Natural killer cell treated with Interleukin-12 subunit alpha and Interleukin-12 subunit beta and Interleukin-15 and Interleukin-18, amount 100 ng/mL, for 72 hours (primary cell): ENCODE results near the gene SGIP1. TPM values are rescaled to one million over a fixed set of nuclear protein-coding genes. Genes with fewer than 3 reads are reported as not detected.
"Not testable (repeated sequence)": the region's sequence is repeated elsewhere in the genome, so short reads cannot be mapped to it uniquely, and the experiment has no call there.

Experiments
- ATAC-seq, 2 donors: fragments of 150-1000 bp; cut with Tn5 transposase in 1 of 2; sonication (Bioruptor Pico), chemical (Tn5 transposase) in 1 of 2; 2 replicates each; pipeline ENCODE4 v1.10.0; 2021
- DNase-seq: peaks from one replicate; pipeline ENCODE4 v3.0.0; 2022; ENCODE audit warnings: low spot score
- H3K27ac Mint-ChIP-seq, 2 donors: 1 replicate in 1 of 2; 2 replicates in 1 of 2; pipeline ENCODE4 v1.8.0; 2022; ENCODE audit warnings: mixed read lengths in 2 of 2, mild to moderate bottlenecking in 1 of 2, moderate library complexity in 1 of 2
- H3K27me3 Mint-ChIP-seq, 2 donors: 1 replicate in 1 of 2; 2 replicates in 1 of 2; pipeline ENCODE4 v1.8.0; 2022; ENCODE audit warnings: mixed read lengths in 2 of 2
- H3K36me3 Mint-ChIP-seq: one replicate; pipeline ENCODE4 v1.8.0; 2022; ENCODE audit warnings: mixed read lengths
- H3K4me1 Mint-ChIP-seq, 2 donors: 1 replicate in 1 of 2; 2 replicates in 1 of 2; pipeline ENCODE4 v1.8.0; 2022; ENCODE audit warnings: low read depth in 2 of 2, mixed read lengths in 2 of 2, mild to moderate bottlenecking in 1 of 2
- H3K4me3 Mint-ChIP-seq: one replicate; pipeline ENCODE4 v1.8.0; 2022; ENCODE audit warnings: mixed read lengths
- H3K9me3 Mint-ChIP-seq: 2 replicates; pipeline ENCODE4 v1.8.0; 2022; ENCODE audit warnings: mixed read lengths
- total RNA-seq, 2 donors: library from RNA; stranded (reverse); gene quantifications; one replicate each; pipeline ENCODE4 v1.2.3, GENCODE V29; 2022

The SGIP1 gene
- total RNA-seq, 2 donors from 2014 or later, result not detected

DNA sequence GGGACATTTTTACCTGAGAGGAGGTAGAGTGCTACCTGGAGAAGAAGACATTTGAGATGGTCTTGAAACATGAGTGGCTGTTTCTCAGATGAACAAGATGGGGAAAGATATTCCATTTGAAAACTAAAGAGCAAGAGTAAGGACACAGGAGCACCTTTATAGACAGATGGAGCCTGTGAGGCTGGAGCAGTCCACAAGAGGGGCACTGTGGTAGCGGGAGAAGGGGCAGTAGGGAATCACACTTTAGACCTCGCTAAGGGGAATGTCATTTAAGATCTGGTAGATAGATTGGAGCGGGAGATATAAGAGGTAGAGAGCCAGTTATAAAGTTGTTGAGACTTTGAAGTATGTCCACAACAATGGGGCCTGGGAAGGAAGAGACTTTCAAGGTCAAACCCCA is 241.7 kb downstream of the SGIP1 start:
- Mint-ChIP-seq H3K27me3 (peaks cover 11 to 26% of the 10 kb centered on the region in 2 donors), H3K27ac (no peak overlapping the region), H3K36me3 (peaks cover 7% of the 10 kb centered on the region), H3K9me3 (no peaks in the 10 kb centered on the region), H3K4me3 (no peak overlapping the region), H3K4me1 (peaks cover 6 to 11% of the 10 kb centered on the region in 2 donors)
- DNase-seq (no peak), ATAC-seq (no peak)

DNA sequence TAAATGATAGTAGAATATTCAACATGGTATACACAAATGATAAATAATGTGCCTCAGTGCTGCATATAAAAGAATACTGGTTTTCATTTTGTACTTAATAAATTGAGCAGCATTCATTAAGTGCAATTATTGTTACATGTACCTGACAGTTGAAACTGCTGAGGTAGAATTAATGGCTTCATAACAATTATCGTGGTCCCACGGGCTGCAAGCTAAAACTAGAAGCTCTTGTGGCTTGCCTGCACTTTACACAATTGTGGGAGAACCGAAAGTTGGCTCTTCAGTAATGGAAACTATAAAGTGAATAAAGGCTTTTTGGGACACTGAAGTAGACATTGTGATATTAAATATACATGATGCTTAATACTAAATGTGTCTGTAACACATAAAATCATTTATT is 243.9 kb downstream of the SGIP1 start:
- Mint-ChIP-seq H3K4me3 (no peak overlapping the region), H3K4me1 (peaks cover 3 to 11% of the 10 kb centered on the region in 2 donors), H3K9me3 (no peaks in the 10 kb centered on the region), H3K27ac (no peak overlapping the region), H3K36me3 (peaks cover 14% of the 10 kb centered on the region), H3K27me3 (peaks cover 11 to 34% of the 10 kb centered on the region in 2 donors)
- DNase-seq (no peak), ATAC-seq (no peak)

DNA sequence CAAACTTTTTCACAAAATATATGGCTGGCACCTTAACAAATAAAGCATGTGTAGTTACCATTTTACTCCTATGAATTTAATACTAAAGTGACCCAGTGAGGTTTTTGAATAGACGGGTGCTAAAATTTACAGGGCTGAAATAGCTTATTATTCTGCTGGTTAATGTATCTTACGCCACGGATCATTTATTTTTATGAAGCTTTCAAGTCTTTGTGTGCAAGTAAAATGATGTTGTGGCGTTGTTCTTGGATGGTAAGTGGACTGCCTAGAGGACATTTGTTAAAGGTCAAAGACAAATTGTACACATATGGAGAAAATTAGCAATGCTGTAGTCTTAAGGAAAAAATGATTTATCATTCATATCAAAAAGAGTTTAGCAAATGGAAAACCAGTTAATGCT is 244.3 kb downstream of the SGIP1 start:
- H3K27ac Mint-ChIP-seq, result no peak overlapping the region

DNA sequence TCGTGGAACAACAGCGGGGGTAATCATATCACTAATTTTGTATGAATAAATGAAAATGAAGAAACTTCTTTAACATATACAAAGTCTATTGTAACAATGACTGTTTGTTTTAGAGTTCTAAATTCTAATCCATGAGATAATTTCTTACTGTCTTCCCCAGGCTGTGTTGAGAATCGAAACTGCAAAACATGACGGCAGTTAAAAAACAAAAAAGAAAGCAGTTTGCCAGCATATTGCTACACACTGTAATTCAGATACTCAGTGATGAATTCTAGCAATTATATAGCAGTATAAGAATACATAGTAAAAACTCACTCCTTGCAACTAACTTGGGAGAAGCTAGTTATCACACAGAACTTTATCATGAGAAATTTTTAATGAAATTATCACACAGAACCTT is 245.0 kb downstream of the SGIP1 start:
- Mint-ChIP-seq H3K36me3 (peaks cover 16% of the 10 kb centered on the region), H3K27me3 (peaks cover 11 to 34% of the 10 kb centered on the region in 2 donors), H3K4me3 (no peak overlapping the region), H3K27ac (peak overlapping the region; percentile 7 to 38), H3K9me3 (peaks cover under 1% of the 10 kb centered on the region), H3K4me1 (peaks cover 3 to 11% of the 10 kb centered on the region in 2 donors)
- DNase-seq, result no peak
- no peak for ATAC-seq

More for the DNA sequence above, 244.3 kb downstream of the SGIP1 start:
- ATAC-seq (no peak), DNase-seq (no peak)
- no peak overlapping the region for H3K4me3 Mint-ChIP-seq
- peaks cover 14% of the 10 kb centered on the region for H3K36me3 Mint-ChIP-seq
- peaks cover 3 to 11% of the 10 kb centered on the region in 2 donors for H3K4me1 Mint-ChIP-seq
- peaks cover 11 to 34% of the 10 kb centered on the region in 2 donors for H3K27me3 Mint-ChIP-seq
- no peaks in the 10 kb centered on the region for H3K9me3 Mint-ChIP-seq

DNA sequence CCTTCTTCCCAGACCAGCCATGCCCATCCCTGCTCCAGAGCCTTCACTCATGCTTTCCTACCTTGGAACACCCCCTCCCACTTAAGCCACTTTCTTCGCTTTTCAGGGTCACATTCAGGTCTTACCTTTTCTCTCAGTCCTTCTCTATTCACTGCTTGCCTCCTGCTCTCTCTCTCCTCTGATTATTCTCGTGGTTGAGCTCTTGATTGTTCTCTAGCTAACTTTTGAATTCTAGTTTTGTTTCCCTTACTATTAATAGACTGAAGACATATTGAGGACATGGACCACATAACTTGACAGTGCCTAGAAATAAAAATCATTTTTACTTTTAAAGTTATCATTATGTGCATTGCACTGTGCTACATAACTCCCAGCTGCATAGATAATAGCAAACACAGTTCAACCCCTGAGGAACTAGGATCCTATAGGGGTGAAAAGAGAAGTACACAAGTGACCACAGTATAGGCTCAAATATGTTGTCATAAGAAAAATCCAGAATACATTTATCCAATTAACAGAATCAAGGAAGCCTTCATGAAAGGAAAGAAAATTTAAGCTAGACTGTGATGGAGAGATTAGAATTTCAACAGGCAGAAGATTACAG is 245.6 kb downstream of the SGIP1 start:
- peaks cover 11 to 34% of the 10 kb centered on the region in 2 donors for H3K27me3 Mint-ChIP-seq
- H3K4me3 Mint-ChIP-seq, result peak overlapping the region; percentile 6
- H3K4me1 Mint-ChIP-seq, result peaks cover 3 to 11% of the 10 kb centered on the region in 2 donors
- H3K36me3 Mint-ChIP-seq, result peaks cover 20% of the 10 kb centered on the region
- H3K27ac Mint-ChIP-seq, result peak overlapping the region; percentile 7 to 23
- peaks cover 2% of the 10 kb centered on the region for H3K9me3 Mint-ChIP-seq
- ATAC-seq, result no peak
- no peak for DNase-seq

DNA sequence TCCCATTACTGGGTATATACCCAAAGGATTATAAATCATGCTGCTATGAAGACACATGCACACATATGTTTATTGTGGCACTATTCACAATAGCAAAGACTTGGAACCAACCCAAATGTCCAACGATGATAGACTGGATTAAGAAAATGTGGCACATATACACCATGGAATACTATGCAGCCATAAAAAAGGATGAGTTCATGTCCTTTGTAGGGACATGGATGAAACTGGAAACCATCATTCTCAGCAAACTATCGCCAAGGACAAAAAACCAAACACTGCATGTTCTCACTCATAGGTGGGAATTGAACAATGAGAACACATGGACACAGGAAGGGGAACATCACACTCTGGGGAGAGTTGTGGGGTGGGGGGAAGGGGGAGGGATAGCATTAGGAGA is 251.8 kb downstream of the SGIP1 start:
- ATAC-seq, H3K27me3 Mint-ChIP-seq: not testable (repeated sequence)

DNA sequence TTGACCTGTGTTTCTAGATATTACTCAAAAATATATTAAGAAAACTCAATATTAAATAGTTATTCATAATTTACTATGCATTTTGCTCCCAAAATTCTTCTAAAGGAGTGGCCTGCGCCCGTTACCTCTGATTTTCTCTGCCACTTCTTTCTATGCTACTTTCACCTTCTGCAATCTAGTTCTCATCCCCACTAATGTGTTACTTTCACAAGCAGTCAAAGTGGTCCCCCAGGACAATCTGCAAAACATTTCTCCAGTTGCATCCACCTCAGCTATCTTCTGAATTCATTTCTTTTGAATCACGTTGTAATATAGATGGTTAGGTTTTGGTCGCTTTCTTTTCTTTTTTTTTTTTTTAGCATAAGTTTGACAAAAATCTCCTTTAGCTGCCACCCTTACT is 253.7 kb downstream of the SGIP1 start:
- peak overlapping the region; percentile 71 to 82 for H3K27ac Mint-ChIP-seq
- H3K9me3 Mint-ChIP-seq, result peaks cover 9% of the 10 kb centered on the region
- DNase-seq, result no peak
- peaks cover 32 to 36% of the 10 kb centered on the region in 2 donors for H3K4me1 Mint-ChIP-seq
- peaks cover 5% of the 10 kb centered on the region for H3K36me3 Mint-ChIP-seq
- peak; percentile 76 to 84 for ATAC-seq
- peak overlapping the region; percentile 84 for H3K4me3 Mint-ChIP-seq
- H3K27me3 Mint-ChIP-seq, result no peaks in the 10 kb centered on the region

More for the DNA sequence above, 251.8 kb downstream of the SGIP1 start:
- not testable (repeated sequence) for H3K4me3 Mint-ChIP-seq, DNase-seq, H3K9me3 Mint-ChIP-seq
- Mint-ChIP-seq H3K27ac (peak overlapping the region in 1 of 2 donors; percentile 82), H3K4me1 (peaks cover 25 to 27% of the 10 kb centered on the region in 2 donors), H3K36me3 (peaks cover 12% of the 10 kb centered on the region)

DNA sequence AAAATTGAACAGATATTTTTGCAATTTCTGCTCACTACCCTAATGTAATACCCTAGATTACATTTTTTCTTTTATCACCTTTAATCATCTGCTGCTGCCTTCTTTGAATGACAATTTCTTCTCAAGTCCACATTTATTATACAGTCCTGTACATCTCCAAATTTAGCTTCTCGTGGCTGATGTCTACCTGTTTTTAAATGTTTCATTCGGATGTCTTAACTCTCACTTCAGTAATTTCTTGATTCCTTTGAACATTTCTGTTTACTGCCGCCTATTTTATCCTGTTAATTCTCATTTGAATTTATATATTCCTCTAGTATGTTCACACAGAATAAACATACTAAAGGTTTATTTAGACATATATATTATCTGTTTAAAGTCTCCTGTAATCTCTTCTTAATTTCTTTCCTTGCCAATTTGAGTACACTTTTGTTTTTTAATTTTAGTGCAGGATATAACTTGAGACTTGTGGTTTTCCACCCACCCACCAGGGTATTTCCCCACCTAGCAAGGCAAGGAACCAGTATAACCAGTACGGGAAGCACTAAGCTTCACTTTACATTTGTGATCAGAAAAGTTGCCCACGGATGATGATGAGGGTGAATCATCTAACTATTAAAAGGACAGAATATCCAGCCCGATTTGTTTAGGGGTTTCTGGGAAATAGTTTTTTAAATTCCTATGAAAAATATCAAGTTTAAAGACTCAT is 254.4 kb downstream of the SGIP1 start:
- Mint-ChIP-seq H3K9me3 (peaks cover 9% of the 10 kb centered on the region), H3K4me1 (peaks cover 32 to 36% of the 10 kb centered on the region in 2 donors), H3K27me3 (no peaks in the 10 kb centered on the region), H3K36me3 (peaks cover 5% of the 10 kb centered on the region), H3K4me3 (peak overlapping the region; percentile 84), H3K27ac (peak overlapping the region; percentile 71 to 82)
- ATAC-seq (peak; percentile 90 to 91), DNase-seq (peak; percentile 80)

DNA sequence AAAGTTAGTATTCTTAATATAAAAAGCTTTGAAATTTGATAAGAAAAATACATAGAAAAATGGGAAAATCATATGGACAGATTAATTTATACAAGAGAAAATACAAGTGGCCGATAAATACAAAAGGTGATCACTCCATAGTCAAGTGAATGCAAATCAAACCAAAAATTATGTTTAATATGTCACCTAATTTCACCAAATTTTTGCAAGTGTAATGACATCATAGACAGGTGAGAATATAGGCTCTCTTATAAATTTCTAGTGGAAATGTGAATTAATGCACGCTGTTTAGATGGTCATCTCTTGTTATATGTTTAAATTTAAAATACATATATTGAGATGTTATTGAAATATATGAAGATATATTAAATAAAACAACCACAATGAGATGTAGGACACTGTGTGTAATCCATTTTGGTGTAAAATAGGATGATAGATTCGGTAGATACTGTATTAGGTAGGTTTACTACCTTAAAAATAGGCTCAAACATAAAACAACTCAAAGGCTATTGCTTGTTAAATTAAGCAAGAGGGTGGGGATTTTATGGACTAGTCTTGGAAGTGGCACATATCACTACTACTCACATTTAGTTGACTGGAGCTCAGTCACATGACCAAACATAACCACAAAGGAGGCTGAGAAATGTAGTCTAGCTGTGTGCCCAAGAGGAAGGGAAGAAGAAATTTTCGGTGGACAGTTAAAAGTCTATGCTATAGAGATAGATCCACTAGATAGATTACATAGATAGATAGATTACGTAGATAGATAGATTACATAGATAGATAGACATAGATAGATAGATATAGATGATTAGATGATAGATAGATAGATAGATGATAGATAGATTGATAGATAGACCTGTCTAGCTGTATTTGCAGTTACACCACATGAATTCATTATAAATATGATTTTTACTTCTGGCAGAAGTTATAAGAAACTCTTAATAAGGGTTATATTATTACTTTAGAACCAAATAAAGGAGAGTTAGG is 258.0 kb downstream of the SGIP1 start:
- H3K36me3 Mint-ChIP-seq, result no peaks in the 10 kb centered on the region
- H3K27me3 Mint-ChIP-seq, result peaks cover 0 to 2% of the 10 kb centered on the region in 2 donors
- no peak overlapping the region for H3K27ac Mint-ChIP-seq
- ATAC-seq, result no peak
- no peak overlapping the region for H3K4me3 Mint-ChIP-seq
- H3K4me1 Mint-ChIP-seq, result peaks cover 23 to 28% of the 10 kb centered on the region in 2 donors
- no peak for DNase-seq
- H3K9me3 Mint-ChIP-seq, result peaks cover 7% of the 10 kb centered on the region

DNA sequence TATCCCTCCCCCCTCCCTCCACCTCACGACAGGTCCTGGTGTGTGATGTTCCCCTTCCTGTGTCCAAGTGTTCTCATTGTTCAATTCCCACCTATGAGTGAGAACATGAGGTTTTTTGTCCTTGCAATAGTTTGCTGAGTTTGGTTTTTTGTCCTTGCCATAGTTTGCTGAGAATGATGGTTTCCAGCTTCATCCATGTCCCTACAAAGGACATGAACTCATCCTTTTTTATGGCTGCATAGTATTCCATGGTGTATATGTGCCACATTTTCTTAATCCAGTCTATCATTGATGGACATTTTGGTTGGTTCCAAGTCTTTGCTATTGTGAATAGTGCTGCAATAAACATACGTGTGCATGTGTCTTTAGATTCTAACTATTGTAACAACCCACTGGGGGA is 261.9 kb downstream of the SGIP1 start:
- not testable (repeated sequence) for DNase-seq, H3K9me3 Mint-ChIP-seq, H3K36me3 Mint-ChIP-seq, H3K27me3 Mint-ChIP-seq, ATAC-seq, H3K27ac Mint-ChIP-seq, H3K4me1 Mint-ChIP-seq, H3K4me3 Mint-ChIP-seq

Other genes with a start within 250 kb of the SGIP1 start
- not detected for gene DYNLT5, start 218.3 kb downstream of the SGIP1 start, total RNA-seq